Stimulated activated CD8-positive, alpha-beta memory T cell treated with anti-CD3 and anti-CD28 coated beads, Interleukin-4, amount 100 ng/mL, for 48 hours (primary cell): ENCODE results near the gene HES4.
A peak's percentile ranks its signal among the peaks of the same experiment; 100 is the strongest.
"Not testable (repeated sequence)": the region's sequence is repeated elsewhere in the genome, so short reads cannot be mapped to it uniquely, and the experiment has no call there.

ENCODE experiments used
- DNase-seq: peaks from one replicate; pipeline ENCODE4 v3.0.0-alpha.2; 2020

Gene HES4

DNA sequence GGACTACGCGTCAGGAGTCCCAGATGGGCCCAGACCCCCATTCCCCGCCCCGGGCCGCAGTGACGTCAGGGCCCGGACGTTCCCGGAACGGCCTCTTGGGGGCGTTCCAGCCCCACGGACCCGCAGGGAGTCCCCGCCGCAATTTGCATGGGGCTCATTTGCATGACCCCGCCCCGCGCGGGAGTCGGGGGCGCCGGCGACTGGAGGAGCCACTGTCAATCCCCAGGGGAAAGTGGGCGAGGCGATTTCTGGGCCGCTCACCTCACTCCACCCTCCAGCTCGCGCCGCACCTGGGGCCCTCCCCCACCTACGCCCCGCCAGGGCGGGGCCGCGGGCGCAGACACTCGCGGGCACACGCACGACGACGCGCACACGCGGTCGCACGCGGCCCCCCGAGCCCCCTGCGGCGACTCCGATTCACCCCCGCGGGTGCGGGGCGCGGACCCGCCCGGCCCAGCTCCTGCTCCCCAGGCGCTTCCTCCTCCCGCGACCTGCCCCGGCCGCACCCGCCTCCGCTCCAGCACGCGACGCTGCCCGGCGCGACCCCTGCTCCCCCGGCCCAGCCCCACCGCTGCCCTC, 33.2 kb upstream of the HES4 start:
- peak; percentile 94 for DNase-seq

DNA sequence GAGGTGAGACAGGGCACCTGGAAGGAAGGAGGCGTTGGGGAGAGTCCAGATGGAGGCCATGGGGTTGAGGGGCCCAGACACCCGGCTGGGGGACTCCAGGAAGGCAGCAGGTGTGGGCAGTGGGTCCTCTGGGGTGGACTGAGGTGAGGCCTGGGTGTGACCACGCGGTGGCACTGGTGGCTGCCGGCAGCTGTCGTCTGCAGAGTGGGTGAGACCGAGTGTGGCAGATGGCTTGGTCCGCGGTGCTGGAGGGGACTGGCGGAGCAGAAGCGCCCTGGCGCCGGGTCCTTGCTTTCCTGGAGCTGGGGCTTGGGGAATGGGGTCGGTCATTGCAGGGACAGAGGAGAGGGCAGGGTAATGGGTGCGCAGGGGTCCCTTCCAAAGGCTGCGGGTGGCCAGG, 32.5 kb upstream of the HES4 start:
- no peak for DNase-seq

DNA sequence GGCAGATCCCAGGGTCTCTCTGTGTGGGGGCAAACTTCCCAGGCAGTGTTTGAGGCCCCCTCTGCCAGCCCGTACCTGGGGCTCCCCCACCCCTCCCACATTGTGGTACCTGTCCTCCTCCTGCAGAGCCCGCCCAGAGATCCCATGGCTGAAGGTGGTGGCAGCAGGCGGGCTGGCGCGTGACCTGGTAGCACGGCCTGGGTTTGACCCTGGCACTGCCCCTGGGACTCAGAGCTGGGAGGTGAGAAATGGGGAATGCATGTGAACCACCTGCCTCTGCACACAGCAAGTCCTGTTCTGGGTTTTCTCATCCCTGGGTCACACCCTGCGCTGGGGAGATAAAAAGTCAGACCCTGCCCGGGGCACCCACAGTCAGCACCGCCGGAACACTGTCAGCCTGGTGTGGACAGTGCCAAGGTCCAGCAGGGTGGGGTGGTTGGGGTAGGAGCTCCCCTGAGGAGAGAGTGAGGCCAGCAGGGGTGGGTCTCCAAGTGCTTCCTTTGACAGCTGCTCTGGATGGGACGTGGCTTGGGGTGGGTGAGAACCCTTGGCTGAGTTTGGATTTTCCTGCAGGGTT, 31.9 kb upstream of the HES4 start:
- no peak for DNase-seq

DNA sequence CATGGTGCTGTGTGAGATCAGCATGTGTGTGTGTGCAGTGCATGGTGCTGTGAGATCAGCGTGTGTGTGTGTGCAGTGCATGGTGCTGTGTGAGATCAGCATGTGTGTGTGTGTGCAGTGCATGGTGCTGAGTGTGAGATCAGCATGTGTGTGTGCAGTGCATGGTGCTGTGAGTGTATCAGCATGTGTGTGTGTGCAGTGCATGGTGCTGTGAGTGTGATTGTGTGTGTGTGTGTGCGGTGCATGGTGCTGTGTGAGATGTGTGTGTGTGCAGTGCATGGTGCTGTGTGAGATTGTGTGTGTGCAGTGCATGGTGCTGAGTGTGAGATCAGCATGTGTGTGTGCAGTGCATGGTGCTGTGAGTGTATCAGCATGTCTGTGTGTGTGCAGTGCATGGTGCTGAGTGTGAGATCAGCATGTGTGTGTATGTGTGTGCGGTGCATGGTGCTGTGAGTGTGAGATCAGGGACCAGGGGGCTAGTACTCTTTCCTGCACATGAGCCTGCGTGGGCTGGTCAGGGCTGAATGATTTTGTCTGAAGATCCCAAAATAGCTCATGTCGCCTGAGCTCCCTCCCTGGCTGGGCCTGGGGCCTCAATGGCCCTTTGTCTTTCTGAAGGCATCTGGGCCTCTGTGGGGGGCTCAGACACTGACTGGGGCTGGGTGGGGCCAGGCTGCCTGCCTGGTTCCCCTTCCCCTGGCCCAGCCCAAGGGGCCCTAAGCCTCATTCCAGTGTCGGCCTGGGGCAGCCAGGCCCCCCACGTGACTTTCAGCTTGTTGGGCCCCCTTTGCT, 31.2 kb upstream of the HES4 start:
- DNase-seq, result not testable (repeated sequence)

DNA sequence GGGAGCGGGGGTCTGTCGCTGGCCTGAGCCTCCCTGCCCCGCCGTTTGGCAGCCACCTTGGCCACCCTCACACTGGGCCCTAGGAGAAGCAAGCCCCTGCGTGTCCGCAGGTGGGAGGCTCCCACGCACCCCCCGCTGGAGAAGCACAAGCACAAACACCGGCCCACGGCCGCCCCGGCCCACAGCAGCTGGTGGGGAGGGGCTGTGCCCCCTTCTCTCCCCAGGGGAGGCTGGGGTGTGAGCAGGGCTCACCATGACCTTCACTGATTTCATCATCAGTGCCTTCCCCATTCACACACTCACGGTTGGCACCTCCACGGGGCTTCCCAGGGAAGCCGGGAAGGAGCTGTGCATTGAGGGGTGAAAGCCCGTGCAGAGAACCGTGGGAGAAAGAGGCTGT, 27.9 kb upstream of the HES4 start:
- DNase-seq, result no peak

DNA sequence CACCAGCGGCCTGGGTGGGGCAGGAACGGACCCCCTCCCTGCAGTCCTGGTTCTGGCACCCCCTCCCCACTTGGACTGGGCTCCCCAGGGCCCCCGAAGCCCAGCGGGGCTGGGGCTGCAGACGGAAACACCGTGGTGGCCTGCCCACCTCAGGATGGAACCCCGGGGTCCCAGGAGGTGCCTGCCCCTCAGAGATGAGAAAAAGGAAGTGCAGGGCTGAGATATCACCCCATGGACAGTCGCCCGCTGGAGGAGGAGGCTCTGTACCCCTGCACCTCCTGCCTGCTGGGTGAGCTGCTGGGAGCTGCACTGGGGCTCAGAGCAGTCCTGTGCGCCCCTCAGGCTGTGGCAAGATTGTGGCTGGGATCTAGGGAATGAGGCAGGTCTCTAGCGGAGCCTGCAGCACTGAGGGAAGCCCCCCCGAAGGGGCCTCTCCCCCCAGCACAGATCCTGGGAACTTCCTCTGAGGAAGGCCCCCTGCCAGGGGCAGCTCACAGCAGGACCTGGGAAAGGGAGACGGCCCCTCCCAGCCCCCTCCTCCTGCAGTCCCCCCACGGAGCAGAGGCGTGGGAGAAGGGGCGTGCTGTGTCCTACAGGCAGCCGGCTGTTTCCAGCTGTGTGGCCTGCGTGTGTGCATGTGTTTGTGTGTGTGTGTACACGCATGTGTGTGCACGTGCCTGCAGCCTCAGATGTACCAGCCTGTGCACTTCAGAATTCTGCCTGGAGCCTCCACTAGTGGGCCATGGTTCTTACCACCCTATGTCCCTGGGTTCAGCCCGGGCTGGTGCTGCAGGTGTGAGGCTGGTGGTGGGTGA, 26.9 kb upstream of the HES4 start:
- DNase-seq, result no peak

DNA sequence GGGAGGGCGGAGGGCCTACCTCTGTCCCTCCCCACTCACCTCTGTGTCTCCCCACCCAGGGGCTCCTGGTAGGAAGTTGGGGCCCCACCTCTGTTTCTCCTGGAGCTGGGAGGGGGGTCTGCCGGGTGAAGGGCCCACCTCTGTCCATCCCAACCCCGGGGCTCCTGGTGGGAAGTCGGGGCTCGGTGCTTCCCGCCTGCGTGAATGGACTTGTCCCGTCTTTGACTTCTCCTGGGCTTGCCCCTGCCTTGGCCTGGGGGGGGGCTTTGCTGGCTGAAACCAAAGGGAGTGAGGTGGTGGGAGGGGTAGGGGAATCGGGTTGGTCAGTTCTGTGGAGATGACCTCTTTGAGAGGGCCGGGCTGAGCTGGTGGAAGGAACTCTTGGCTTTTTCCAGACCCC, 25.8 kb upstream of the HES4 start:
- no peak for DNase-seq

DNA sequence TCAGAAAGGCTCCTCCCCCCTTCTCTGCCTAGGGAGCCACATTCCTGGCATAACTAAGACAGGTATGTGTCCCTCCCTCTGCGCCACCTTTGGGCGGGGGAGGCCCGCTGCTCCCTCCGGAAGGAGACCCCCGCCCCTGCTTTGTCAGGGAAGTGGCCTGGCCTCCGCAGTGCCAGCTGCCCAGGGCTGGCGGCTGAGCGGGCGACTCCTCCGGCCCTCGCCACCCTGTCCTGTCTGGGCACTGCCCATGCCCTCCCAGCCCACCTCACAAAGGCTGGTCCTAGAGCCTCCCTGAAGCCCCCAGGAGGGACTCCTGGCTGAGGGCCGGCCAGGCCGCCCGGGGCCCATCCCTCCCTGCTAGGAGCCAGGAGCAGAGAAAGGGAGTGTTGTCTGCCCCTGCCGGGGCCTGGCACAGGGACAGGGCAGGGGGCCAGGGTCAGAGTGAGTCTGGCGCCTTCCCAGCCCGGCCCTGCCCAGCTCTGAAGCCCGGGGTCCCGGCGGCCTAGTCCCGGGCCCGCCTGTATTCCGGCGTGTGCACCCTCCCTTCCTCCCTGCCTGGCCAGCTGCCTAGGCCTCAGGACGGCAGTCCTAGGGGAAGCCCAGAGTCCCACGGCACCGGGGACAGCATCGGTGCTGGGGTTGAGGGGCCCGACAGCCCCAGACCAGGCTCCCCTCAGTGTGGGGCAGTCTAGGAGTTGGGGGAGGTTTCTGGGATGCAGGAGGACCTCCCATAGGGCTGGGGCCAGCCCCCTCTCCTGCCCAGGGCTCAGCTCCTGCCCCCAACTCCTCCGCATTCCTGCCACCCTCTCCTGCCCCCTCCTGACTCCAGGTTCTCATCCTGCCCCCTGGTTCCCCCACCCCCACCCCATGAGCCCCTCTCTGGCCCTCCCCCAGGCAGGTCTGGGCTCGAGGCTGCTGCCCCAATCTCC, 25.1 kb upstream of the HES4 start:
- no peak for DNase-seq

DNA sequence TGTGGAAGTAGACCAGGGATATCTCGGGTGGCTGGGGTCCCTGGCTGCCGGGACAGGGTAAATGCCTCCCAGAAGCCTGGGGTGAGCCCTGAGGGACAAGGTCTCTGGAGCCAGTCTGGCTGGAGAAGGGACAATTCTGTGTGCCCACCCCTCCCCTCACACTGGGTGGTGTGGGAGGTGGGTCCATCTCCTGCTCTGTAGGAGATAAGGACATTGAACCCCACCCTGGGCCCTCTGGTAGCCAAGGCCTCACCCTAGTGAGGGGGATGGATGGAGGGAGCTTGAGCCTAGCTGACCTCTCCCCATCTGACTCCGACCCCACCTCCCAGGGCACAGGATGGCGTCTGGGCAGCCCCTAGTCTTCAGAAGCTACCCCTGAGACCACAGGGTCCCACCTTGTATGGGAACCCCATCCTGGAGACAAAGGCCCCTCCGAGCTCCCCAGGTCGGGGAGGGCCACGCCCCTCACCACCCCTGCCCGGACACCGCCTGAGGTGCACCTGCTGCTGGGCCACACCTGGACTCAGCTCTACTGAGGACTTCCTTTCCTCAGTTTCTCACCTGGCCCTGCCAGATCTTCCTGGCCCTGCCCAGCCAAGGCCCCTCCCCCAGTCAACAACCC, 24.4 kb upstream of the HES4 start:
- DNase-seq, result no peak

DNA sequence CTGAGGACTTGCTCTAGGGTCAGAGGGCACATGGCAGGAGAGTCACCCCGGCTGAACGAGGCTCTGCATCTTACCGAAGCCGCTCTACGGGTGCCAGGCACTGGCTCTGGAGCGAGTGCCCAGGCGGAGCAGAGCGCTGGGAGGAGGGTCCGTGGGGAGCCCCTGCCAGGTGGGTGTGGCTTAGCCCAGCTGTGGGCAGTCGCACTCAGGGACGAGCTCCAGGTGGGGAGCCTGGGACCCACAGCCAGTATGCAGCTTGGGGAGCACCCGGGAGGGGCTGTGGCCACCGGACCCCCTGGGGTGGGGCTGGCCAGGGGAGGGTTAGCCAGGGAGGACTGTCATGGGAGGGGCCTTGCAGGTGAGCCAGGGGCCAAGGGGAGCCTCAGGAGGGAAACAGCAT, 23.8 kb upstream of the HES4 start:
- DNase-seq, result no peak

DNA sequence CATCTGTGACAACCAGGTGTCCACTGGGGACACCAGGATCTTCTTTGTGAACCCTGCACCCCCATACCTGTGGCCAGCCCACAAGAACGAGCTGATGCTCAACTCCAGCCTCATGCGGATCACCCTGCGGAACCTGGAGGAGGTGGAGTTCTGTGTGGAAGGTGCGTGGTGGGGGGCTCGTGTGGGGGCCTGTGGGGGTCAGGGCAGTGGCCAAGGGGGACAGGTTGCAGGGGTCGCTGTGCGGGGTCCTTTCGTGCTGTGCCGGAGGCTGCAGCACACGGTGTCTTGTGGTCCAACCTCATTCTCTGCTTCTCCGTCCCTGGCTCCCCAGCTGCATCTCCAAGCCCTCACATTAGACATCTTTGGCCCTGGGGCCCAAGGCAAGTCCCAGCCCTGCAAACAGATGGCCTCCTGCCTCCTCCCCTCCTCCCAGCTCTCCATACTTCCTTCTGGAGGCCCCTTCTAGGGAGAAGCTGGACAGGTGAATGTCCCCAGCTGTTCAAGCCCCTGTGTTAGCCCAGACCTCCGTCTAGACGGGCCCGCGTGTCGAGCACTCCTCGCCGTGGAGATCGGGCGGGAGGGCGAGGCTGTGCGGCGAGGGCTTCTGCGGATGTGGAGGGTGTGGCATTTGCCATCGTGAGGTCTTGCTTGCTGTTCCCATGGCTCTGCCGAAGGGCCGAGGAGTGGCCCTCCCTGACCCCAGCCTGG, 22.6 kb upstream of the HES4 start:
- no peak for DNase-seq

DNA sequence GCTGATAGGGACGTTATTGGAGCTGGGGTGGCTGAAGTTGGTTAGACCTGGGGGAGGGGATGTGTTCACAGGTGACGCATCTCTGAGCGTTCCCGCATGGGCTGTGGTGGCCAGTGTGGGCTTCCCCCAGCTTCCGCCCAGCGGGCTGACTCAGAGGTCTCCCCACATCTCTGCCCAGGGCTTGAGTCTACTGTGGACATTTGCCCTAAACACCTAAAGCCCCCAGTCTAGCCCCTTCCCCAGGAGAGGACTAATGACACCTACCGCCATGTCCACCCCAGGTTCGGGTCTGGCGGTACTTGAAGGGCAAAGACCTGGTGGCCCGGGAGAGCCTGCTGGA, 22.0 kb upstream of the HES4 start:
- no peak for DNase-seq

DNA sequence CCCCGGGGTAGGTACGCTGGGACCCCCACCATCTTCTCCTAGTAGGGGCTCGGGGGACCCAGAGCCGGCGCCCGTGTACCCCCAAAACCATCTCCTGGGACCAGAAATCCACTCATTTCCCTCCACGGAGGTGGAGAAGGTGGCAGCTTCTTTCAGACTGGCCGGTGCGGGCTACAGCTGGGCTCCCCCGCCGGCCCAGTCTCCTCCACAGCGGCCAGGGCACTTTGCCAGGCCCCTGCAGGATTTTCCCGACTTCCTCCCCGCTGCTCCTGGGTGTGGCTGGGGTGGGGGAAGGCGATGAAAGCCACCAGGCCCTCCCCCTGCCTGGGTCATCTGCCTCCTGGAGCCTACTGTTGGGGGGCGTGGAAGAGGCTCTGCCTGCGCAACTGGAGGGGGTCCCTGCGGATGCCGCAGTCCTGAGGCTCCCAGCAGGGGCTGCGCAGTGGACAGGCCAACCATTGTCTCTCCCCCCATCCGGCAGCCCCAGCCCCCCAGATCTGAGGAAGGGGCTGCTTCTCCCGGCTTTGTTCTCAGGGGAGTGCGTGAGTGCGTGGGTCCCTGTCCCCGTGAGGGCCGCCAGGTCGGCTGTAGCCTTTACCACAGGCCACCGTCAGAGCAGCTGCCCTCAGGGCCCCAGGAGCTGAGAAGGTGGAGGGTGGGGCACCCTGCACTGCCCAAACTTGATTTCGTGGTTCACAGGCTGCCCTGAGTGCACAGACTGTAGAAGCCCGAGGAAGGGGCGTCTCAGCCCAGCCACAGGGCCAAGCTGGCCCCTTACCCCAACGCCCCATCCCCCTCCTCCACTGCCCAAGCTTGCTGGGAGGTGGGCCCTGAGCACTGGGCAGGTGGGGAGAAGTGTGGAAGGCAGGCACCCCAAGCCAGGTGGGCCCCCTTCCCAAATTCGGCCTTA, 21.4 kb upstream of the HES4 start:
- no peak for DNase-seq

DNA sequence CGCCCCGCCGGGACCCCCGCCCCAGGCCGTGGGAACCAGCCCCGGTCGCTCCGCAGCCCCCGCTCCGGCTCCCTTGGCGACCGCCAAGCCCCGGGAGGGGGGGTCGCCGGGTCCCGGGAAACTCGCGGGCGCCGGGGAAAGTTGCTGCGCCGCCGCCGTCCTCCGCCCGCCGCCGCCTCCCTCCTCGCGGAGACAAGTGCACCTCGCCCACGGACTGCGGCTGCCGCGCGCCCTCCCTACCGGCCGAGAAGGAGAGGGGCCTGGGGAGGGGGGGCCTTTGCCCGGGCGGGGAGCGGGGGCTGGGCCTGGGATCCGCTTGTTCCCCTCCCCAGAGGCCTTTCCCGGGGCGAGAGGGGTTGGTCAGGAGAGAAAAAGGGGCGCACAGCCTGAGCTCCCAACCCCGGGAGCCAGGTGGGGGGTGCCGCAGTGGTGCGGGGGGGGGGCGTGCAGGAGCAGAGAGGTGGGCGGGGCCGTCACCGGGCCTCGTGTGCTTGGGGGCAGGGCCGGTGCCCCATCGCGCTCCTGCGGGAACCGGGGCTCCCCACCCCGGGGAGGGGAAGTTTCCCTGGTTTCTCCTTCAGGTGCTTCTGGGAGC, 20.6 kb upstream of the HES4 start:
- no peak for DNase-seq

DNA sequence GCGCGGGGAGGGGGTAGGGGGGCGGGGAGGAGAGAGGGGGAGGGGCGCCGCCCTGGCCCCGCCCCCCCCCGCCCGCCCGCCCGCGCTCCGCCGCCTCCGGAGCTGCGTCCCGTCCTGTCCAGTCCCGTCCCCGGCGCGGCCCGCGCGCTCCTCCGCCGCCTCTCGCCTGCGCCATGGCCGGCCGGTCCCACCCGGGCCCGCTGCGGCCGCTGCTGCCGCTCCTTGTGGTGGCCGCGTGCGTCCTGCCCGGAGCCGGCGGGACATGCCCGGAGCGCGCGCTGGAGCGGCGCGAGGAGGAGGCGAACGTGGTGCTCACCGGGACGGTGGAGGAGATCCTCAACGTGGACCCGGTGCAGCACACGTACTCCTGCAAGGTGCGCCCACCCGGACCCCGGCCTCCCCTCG, 20.1 kb upstream of the HES4 start, which contains the start of gene AGRN:
Gene AGRN, plus strand, starts transcription at position 121 of the 405 bp plus-strand sequence. Its CDS starts 53 bp downstream, at position 174.
- no peak for DNase-seq

DNA sequence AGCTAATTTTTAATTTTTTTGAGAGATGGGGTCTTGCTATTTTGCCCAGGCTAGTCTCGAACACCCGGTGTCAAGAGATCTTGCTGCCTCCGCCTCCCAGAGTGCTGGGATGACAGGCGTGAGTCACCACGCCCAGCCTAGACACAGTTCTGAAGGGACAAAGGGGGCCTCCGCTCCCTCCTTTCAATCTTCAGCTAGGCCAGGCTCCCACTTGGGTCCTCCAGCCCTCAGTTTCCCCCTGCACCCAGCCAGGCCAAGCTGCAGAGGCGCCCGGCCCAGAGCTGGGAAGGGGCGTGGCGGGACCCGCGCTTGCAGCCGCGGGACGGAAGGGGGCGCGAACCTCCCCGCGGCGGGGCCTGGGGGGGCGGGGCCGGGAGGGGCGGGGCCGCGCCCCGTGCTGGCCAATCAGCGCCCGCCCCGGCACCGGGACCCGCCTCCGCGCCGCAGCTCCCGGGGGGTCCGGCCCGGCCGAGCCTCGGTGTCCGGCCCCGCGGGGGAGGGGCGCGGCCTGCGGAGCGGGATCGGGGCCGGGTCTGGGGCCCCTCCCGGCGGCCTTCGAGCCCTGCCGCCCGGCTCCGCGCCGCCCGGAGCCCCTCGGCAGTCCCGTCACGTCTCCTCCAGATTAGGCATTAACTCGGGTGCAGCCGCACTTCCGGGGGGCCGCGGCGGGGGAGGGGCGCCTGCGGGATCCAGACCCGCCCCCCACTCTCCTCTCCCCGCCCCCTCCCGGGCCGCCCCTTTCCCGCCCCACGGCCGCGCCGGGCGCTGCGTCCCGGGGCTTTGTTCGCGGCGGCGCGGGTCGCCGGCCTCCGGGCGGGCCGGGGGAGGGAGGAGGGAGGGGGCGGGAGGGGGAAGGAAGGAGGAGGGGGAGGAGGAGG, 19.5 kb upstream of the HES4 start:
- DNase-seq, result peak; percentile 84

DNA sequence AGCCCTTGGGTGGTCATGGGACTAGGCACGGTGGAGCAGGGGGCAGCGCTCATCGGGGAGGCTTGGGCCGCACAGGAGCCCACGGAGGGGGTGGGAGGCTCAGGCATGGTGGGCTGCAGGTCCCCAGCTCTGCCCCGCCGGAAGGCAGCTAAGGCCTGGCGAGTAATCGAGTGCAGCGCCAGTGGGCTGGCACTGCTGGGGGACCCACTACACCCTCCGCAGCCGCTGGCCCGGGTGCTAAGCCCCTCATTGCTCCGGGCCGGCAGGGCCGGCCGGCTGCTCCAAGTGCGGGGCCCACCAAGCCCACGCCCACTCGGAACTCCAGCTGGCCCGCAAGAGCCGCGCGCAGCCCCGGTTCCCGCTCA, 18.4 kb upstream of the HES4 start:
- not testable (repeated sequence) for DNase-seq

DNA sequence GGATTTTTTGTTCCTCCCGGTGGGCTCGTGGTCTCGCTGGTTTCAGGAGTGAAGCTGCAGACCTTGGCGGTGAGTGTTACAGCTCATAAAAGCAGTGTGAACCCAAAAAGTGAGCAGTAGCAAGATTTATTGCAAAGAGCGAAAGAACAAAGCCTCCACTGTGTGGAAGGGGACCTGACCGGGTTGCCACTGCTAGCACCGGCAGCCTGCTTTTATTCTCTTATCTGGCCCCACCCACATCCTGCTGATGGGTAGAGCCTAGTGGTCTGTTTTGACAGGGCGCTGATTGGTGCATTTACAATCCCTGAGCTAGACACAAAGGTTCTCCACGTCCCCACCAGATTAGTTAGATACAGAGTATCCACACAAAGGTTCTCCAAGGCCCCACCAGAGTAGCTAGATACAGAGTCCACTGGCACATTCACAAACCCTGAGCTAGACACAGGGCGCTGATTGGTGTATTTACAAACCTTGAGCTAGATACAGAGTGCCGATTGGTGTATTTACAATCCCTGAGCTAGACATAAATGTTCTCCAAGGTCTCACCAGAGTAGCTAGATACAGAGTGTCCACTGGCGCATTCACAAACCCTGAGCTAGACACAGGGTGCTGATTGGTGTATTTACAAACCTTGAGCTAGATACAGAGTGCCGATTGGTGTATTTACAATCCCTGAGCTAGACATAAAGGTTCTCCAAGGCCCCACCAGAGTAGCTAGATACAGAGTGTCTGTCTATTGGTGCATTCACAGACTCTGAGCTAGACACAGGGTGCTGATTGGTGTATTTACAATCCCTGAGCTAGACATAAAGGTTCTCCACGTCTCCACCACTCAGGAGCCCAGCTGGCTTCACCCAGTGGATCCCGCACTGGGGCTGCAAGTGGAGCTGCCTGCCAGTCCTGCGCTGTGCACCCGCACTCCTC, 17.8 kb upstream of the HES4 start:
- not testable (repeated sequence) for DNase-seq
